Measurements from ENCODE around the gene EML6. TPM values are rescaled to one million over a fixed set of nuclear protein-coding genes. Genes with fewer than 3 reads are reported as not detected.

The EML6 gene
- total RNA-seq, 1 donor from 2014 or later, result 0.90 TPM

DNA sequence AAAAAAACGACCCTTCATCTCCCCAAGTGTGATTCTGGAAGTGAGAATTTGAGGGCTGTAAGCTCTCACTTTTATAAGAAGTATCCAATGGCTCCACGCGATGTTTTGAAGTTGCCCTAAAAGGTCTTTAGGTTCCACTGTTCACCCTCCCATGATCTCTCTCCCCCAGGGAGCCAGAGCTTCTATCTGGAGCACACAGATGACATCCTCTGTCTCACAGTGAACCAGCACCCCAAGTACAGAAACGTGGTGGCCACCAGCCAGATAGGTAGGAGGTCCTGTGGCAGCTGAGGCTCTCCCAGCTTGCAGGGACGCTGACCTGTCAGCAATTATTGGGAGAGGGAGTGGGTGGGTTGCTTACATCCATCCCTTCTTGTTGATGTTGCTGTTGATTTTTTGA is 229.0 kb downstream of the EML6 start:
- no peak for DNase-seq (ENCODE audit: low spot score)
- Mint-ChIP-seq H3K27me3 (ENCODE audit: unreplicated experiment) (peaks cover 9% of the 10 kb centered on the region), H3K36me3 (ENCODE audit: low read depth, unreplicated experiment) (no peaks in the 10 kb centered on the region), H3K4me1 (ENCODE audit: unreplicated experiment) (peaks cover 10% of the 10 kb centered on the region), H3K27ac (ENCODE audit: unreplicated experiment) (no peak overlapping the region), H3K9me3 (ENCODE audit: unreplicated experiment) (no peaks in the 10 kb centered on the region), H3K4me3 (ENCODE audit: unreplicated experiment) (no peak overlapping the region)
- TF ChIP-seq, protein P1, sequence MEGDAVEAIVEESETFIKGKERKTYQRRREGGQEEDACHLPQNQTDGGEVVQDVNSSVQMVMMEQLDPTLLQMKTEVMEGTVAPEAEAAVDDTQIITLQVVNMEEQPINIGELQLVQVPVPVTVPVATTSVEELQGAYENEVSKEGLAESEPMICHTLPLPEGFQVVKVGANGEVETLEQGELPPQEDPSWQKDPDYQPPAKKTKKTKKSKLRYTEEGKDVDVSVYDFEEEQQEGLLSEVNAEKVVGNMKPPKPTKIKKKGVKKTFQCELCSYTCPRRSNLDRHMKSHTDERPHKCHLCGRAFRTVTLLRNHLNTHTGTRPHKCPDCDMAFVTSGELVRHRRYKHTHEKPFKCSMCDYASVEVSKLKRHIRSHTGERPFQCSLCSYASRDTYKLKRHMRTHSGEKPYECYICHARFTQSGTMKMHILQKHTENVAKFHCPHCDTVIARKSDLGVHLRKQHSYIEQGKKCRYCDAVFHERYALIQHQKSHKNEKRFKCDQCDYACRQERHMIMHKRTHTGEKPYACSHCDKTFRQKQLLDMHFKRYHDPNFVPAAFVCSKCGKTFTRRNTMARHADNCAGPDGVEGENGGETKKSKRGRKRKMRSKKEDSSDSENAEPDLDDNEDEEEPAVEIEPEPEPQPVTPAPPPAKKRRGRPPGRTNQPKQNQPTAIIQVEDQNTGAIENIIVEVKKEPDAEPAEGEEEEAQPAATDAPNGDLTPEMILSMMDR (IDR thresholded peaks at IDR 0.05; ENCODE audit: unreplicated experiment), result no peak

- Mint-ChIP-seq H3K27ac (ENCODE audit: unreplicated experiment) (no peak overlapping the region), H3K27me3 (ENCODE audit: unreplicated experiment) (peaks cover 8% of the 10 kb centered on the region), H3K4me3 (ENCODE audit: unreplicated experiment) (no peak overlapping the region), H3K9me3 (ENCODE audit: unreplicated experiment) (no peaks in the 10 kb centered on the region), H3K4me1 (ENCODE audit: unreplicated experiment) (peaks cover 7% of the 10 kb centered on the region), H3K36me3 (ENCODE audit: low read depth, unreplicated experiment) (no peaks in the 10 kb centered on the region)
- TF ChIP-seq, protein P1 (IDR thresholded peaks at IDR 0.05; ENCODE audit: unreplicated experiment), result no peak
- DNase-seq (ENCODE audit: low spot score), result no peak
Observed at GRCh38 chr2:54952978-54953456, 229.6 kb downstream of the EML6 start.

- peaks cover 7% of the 10 kb centered on the region for H3K4me1 Mint-ChIP-seq (ENCODE audit: unreplicated experiment)
- TF ChIP-seq, protein P1 (IDR thresholded peaks at IDR 0.05; ENCODE audit: unreplicated experiment), result no peak
- H3K9me3 Mint-ChIP-seq (ENCODE audit: unreplicated experiment), result no peaks in the 10 kb centered on the region
- H3K27me3 Mint-ChIP-seq (ENCODE audit: unreplicated experiment), result peaks cover 7% of the 10 kb centered on the region
- H3K36me3 Mint-ChIP-seq (ENCODE audit: low read depth, unreplicated experiment), result no peaks in the 10 kb centered on the region
- no peak overlapping the region for H3K27ac Mint-ChIP-seq (ENCODE audit: unreplicated experiment)
- no peak overlapping the region for H3K4me3 Mint-ChIP-seq (ENCODE audit: unreplicated experiment)
- no peak for DNase-seq (ENCODE audit: low spot score)
Observed at GRCh38 chr2:54954158-54954557, 230.7 kb downstream of the EML6 start.

DNA sequence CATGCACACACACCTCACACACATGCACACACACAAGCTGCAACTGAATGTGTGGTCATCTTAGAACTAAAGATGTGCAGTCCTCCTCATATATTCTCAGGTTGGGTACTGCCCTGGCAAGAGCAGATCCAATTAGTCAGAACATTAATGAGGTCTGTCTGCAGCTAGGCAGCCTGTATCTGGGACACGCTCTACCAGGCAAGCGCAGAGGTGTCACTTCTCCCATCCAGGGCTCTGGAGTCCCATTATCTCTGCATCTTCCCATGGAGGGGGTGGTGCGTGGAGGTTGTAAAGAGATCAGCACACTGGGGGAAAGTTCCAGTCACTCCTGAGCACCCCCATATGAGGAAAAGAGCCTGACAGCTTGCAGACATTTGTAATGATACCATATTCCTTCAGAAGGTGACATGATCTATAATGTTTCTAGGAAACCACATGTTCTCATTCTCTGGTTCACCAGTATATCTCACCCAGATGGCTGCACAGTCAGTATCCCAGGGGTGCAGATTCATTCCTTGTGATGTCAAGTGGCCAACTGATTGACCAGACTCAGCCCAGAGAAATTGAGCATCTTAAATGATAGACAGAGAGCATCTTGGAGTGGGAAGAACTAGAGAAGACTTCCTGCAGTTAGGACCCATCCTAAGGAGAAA is 231.4 kb downstream of the EML6 start:
- no peak for DNase-seq (ENCODE audit: low spot score)
- H3K9me3 Mint-ChIP-seq (ENCODE audit: unreplicated experiment), result no peaks in the 10 kb centered on the region
- TF ChIP-seq, protein P1 (IDR thresholded peaks at IDR 0.05; ENCODE audit: unreplicated experiment), result no peak
- no peak overlapping the region for H3K27ac Mint-ChIP-seq (ENCODE audit: unreplicated experiment)
- H3K36me3 Mint-ChIP-seq (ENCODE audit: low read depth, unreplicated experiment), result no peaks in the 10 kb centered on the region
- no peak overlapping the region for H3K4me3 Mint-ChIP-seq (ENCODE audit: unreplicated experiment)
- H3K4me1 Mint-ChIP-seq (ENCODE audit: unreplicated experiment), result peaks cover 7% of the 10 kb centered on the region
- peaks cover 8% of the 10 kb centered on the region for H3K27me3 Mint-ChIP-seq (ENCODE audit: unreplicated experiment)

DNA sequence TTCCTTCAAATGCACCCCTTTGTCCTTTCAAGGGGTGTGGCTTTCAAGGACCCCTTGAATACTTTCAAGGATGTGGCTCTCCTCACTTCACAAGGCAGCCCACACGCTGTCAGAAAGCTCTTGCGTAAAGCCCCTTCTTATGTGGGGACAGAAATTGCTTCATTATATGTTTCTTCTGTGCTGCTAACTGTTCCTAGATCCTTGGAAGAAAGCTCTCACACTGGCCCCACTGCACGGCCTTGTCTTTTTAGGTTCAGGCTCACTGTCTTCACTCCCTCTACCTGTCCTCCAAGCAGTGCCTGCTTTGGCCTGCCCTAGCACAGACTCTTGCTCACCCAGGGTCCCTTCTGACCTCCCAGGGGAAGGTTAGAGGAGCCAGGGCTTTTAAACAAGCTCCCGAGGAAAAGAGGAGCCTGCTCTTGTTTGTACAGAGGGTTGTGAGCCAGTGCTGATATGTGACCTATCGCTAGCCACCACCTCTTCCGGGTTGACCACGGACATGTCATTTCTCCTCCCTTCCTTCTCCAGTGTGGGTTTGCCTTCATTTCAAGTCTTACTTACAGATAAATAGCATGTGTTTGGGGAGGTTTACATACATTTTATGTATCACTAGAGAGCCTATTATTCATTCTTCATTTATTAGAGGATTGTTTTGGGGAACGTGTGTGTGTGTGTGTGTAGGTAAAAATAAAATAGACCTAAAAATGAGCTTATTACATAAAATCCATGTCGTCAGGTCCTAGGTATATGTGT is 232.1 kb downstream of the EML6 start:
- Mint-ChIP-seq H3K4me3 (ENCODE audit: unreplicated experiment) (no peak overlapping the region), H3K27me3 (ENCODE audit: unreplicated experiment) (peaks cover 8% of the 10 kb centered on the region), H3K9me3 (ENCODE audit: unreplicated experiment) (no peaks in the 10 kb centered on the region), H3K4me1 (ENCODE audit: unreplicated experiment) (peaks cover 9% of the 10 kb centered on the region), H3K27ac (ENCODE audit: unreplicated experiment) (peak overlapping the region; percentile 17), H3K36me3 (ENCODE audit: low read depth, unreplicated experiment) (no peaks in the 10 kb centered on the region)
- TF ChIP-seq, protein P1 (IDR thresholded peaks at IDR 0.05; ENCODE audit: unreplicated experiment), result no peak
- DNase-seq (ENCODE audit: low spot score), result no peak
